ENCODE measurements around the gene MARCHF3.

DNA sequence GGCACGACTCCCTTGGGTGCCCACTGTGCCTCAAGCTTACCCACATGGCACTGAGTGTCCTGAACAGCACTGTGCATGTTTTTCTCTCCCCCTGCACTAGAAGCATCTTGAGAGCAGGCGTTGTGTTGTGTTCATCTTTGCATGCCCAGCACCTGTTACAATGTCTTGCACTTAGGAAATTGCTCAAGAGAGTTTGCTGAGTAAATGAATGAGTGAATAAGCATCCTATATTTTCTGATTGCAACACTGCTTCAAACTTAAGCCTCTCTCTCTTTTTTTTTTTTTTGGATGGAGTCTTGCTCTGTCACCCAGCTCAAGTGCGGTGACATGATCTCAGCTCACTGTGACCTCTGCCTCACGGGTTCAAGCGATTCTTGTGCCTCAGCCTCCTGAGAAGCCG lies 158.9 kb downstream of the MARCHF3 start:
- TF ChIP-seq, protein P1, sequence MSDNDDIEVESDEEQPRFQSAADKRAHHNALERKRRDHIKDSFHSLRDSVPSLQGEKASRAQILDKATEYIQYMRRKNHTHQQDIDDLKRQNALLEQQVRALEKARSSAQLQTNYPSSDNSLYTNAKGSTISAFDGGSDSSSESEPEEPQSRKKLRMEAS (IDR thresholded peaks at IDR 0.05), result no peak
- TF ChIP-seq, protein P2, sequence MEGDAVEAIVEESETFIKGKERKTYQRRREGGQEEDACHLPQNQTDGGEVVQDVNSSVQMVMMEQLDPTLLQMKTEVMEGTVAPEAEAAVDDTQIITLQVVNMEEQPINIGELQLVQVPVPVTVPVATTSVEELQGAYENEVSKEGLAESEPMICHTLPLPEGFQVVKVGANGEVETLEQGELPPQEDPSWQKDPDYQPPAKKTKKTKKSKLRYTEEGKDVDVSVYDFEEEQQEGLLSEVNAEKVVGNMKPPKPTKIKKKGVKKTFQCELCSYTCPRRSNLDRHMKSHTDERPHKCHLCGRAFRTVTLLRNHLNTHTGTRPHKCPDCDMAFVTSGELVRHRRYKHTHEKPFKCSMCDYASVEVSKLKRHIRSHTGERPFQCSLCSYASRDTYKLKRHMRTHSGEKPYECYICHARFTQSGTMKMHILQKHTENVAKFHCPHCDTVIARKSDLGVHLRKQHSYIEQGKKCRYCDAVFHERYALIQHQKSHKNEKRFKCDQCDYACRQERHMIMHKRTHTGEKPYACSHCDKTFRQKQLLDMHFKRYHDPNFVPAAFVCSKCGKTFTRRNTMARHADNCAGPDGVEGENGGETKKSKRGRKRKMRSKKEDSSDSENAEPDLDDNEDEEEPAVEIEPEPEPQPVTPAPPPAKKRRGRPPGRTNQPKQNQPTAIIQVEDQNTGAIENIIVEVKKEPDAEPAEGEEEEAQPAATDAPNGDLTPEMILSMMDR (IDR thresholded peaks at IDR 0.05), result no peak
- no peak for TF ChIP-seq POLR2A (IDR thresholded peaks at IDR 0.05; ENCODE audit: low read length)
- TF ChIP-seq EP300 (IDR thresholded peaks at IDR 0.05), result no peak
- TF ChIP-seq, protein P3, sequence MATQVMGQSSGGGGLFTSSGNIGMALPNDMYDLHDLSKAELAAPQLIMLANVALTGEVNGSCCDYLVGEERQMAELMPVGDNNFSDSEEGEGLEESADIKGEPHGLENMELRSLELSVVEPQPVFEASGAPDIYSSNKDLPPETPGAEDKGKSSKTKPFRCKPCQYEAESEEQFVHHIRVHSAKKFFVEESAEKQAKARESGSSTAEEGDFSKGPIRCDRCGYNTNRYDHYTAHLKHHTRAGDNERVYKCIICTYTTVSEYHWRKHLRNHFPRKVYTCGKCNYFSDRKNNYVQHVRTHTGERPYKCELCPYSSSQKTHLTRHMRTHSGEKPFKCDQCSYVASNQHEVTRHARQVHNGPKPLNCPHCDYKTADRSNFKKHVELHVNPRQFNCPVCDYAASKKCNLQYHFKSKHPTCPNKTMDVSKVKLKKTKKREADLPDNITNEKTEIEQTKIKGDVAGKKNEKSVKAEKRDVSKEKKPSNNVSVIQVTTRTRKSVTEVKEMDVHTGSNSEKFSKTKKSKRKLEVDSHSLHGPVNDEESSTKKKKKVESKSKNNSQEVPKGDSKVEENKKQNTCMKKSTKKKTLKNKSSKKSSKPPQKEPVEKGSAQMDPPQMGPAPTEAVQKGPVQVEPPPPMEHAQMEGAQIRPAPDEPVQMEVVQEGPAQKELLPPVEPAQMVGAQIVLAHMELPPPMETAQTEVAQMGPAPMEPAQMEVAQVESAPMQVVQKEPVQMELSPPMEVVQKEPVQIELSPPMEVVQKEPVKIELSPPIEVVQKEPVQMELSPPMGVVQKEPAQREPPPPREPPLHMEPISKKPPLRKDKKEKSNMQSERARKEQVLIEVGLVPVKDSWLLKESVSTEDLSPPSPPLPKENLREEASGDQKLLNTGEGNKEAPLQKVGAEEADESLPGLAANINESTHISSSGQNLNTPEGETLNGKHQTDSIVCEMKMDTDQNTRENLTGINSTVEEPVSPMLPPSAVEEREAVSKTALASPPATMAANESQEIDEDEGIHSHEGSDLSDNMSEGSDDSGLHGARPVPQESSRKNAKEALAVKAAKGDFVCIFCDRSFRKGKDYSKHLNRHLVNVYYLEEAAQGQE (IDR thresholded peaks at IDR 0.05), result no peak

Data from A549 (cell line).